T-helper 17 cell (primary cell): ENCODE measurements around the gene ANKRD45. TPM values are rescaled to one million over a fixed set of nuclear protein-coding genes. Genes with fewer than 3 reads are reported as not detected.
"Not testable (repeated sequence)": the region's sequence is repeated elsewhere in the genome, so short reads cannot be mapped to it uniquely, and the experiment has no call there.

ENCODE experiments used
- ATAC-seq: fragments of 150-1000 bp; cut with Tn5 transposase; 2 replicates; pipeline ENCODE4 v1.10.0; 2021; ENCODE audit warnings: mild to moderate bottlenecking, moderate library complexity
- DNase-seq, 3 donors: peaks; one replicate each; pipeline versions ENCODE4 v3.0.0 to v3.0.0-alpha.2; 2020 to 2021
- H3K9me3 ChIP-seq: one replicate; pipeline ENCODE4 v1.7.0; 2013; ENCODE audit warnings: low read length, mild to moderate bottlenecking; ENCODE audit not compliant: control insufficient read depth, poor library complexity, severe bottlenecking
- H3K27ac Mint-ChIP-seq: one replicate; pipeline ENCODE4 v1.8.0; 2022; ENCODE audit warnings: mild to moderate bottlenecking, moderate library complexity, mixed read lengths
- H3K27me3 Mint-ChIP-seq: one replicate; pipeline ENCODE4 v1.8.0; 2022; ENCODE audit warnings: mixed read lengths
- H3K36me3 Mint-ChIP-seq: one replicate; pipeline ENCODE4 v1.8.0; 2022; ENCODE audit warnings: low read depth, mixed read lengths
- H3K4me1 Mint-ChIP-seq: one replicate; pipeline ENCODE4 v1.8.0; 2022; ENCODE audit warnings: mild to moderate bottlenecking, mixed read lengths
- H3K4me3 Mint-ChIP-seq: one replicate; pipeline ENCODE4 v1.8.0; 2022; ENCODE audit warnings: mild to moderate bottlenecking, moderate library complexity, mixed read lengths
- total RNA-seq, 4 donors: library from RNA in 2 of 4; stranded (reverse) in 2 of 4; gene quantifications; one replicate each; pipeline ENCODE4 v1.2.3 and lab custom pipeline; 2022 to 2026

ANKRD45 gene
- total RNA-seq, 2 donors from 2014 or later = not detected

- Mint-ChIP-seq H3K4me1 (no peaks in the 10 kb centered on the region), H3K36me3 (peaks cover 1% of the 10 kb centered on the region), H3K27ac (no peak overlapping the region), H3K4me3 (no peak overlapping the region), H3K27me3 (peaks cover 36% of the 10 kb centered on the region)
- no peaks in the 10 kb centered on the region for H3K9me3 ChIP-seq
- ATAC-seq (no peak), DNase-seq (no peak)
Observed at GRCh38 chr1:173581383-173582079, 88.1 kb downstream of the ANKRD45 start.

- Mint-ChIP-seq H3K27ac (no peak overlapping the region), H3K27me3 (peaks cover 39% of the 10 kb centered on the region), H3K36me3 (peaks cover 2% of the 10 kb centered on the region), H3K4me3 (no peak overlapping the region), H3K4me1 (no peaks in the 10 kb centered on the region)
- no peak for ATAC-seq
- H3K9me3 ChIP-seq = no peaks in the 10 kb centered on the region
- no peak for DNase-seq
Observed at GRCh38 chr1:173580658-173581057, 89.0 kb downstream of the ANKRD45 start.

- Mint-ChIP-seq H3K27me3 (peaks cover 39% of the 10 kb centered on the region), H3K4me3 (no peak overlapping the region), H3K27ac (no peak overlapping the region), H3K36me3 (peaks cover 2% of the 10 kb centered on the region), H3K4me1 (no peaks in the 10 kb centered on the region)
- no peaks in the 10 kb centered on the region for H3K9me3 ChIP-seq
- DNase-seq (no peak), ATAC-seq (no peak)
Observed at GRCh38 chr1:173580071-173580470, 89.6 kb downstream of the ANKRD45 start.

- Mint-ChIP-seq H3K27me3 (peaks cover 22% of the 10 kb centered on the region), H3K27ac (no peak overlapping the region), H3K4me1 (no peaks in the 10 kb centered on the region), H3K36me3 (peaks cover 5% of the 10 kb centered on the region), H3K4me3 (no peak overlapping the region)
- no peak for DNase-seq
- no peak for ATAC-seq
- H3K9me3 ChIP-seq = no peaks in the 10 kb centered on the region
Observed at GRCh38 chr1:173573596-173573995, 96.1 kb downstream of the ANKRD45 start.

GRCh38 chr1:173572201-173572873 lies 97.3 kb downstream of the ANKRD45 start:
- DNase-seq = no peak
- no peak for ATAC-seq
- H3K4me1 Mint-ChIP-seq = no peaks in the 10 kb centered on the region
- H3K36me3 Mint-ChIP-seq = peaks cover 5% of the 10 kb centered on the region
- H3K4me3 Mint-ChIP-seq = no peak overlapping the region
- no peaks in the 10 kb centered on the region for H3K9me3 ChIP-seq
- H3K27ac Mint-ChIP-seq = no peak overlapping the region
- H3K27me3 Mint-ChIP-seq = peaks cover 21% of the 10 kb centered on the region

GRCh38 chr1:173570370-173571007 lies 99.2 kb downstream of the ANKRD45 start:
- H3K4me3 Mint-ChIP-seq = no peak overlapping the region
- no peaks in the 10 kb centered on the region for H3K4me1 Mint-ChIP-seq
- ATAC-seq = no peak
- H3K9me3 ChIP-seq = no peaks in the 10 kb centered on the region
- H3K36me3 Mint-ChIP-seq = peaks cover 4% of the 10 kb centered on the region
- no peak for DNase-seq
- H3K27me3 Mint-ChIP-seq = peaks cover 11% of the 10 kb centered on the region
- no peak overlapping the region for H3K27ac Mint-ChIP-seq

GRCh38 chr1:173568483-173568882 lies 101.2 kb downstream of the ANKRD45 start:
- Mint-ChIP-seq H3K27me3 (peaks cover 5% of the 10 kb centered on the region), H3K27ac (no peak overlapping the region), H3K36me3 (peaks cover 6% of the 10 kb centered on the region), H3K4me3 (no peak overlapping the region), H3K4me1 (no peaks in the 10 kb centered on the region)
- ATAC-seq (no peak), DNase-seq (no peak)
- no peaks in the 10 kb centered on the region for H3K9me3 ChIP-seq

- not testable (repeated sequence) for DNase-seq, H3K27me3 Mint-ChIP-seq, H3K9me3 ChIP-seq, H3K36me3 Mint-ChIP-seq, H3K27ac Mint-ChIP-seq, H3K4me3 Mint-ChIP-seq, H3K4me1 Mint-ChIP-seq, ATAC-seq
Observed at GRCh38 chr1:173563846-173564245, 105.8 kb downstream of the ANKRD45 start.

- Mint-ChIP-seq H3K4me1 (peaks cover 2% of the 10 kb centered on the region), H3K4me3 (no peak overlapping the region), H3K27me3 (no peaks in the 10 kb centered on the region), H3K27ac (no peak overlapping the region), H3K36me3 (peaks cover 2% of the 10 kb centered on the region)
- no peaks in the 10 kb centered on the region for H3K9me3 ChIP-seq
- no peak for DNase-seq
- no peak for ATAC-seq
Observed at GRCh38 chr1:173562813-173563212, 106.8 kb downstream of the ANKRD45 start.

- no peak for ATAC-seq
- Mint-ChIP-seq H3K27ac (no peak overlapping the region), H3K4me1 (peaks cover 2% of the 10 kb centered on the region), H3K4me3 (no peak overlapping the region), H3K27me3 (no peaks in the 10 kb centered on the region), H3K36me3 (peaks cover 2% of the 10 kb centered on the region)
- H3K9me3 ChIP-seq = no peaks in the 10 kb centered on the region
- DNase-seq = no peak
Observed at GRCh38 chr1:173561263-173561662, 108.4 kb downstream of the ANKRD45 start.

- Mint-ChIP-seq H3K27me3 (no peaks in the 10 kb centered on the region), H3K4me3 (no peak overlapping the region), H3K36me3 (peaks cover 2% of the 10 kb centered on the region), H3K4me1 (peaks cover 2% of the 10 kb centered on the region), H3K27ac (no peak overlapping the region)
- ATAC-seq (no peak), DNase-seq (no peak)
- no peaks in the 10 kb centered on the region for H3K9me3 ChIP-seq
Observed at GRCh38 chr1:173560285-173560880, 109.3 kb downstream of the ANKRD45 start.
